Thymus (tissue), 14 donors: ENCODE results near the gene NMD3. TPM values are rescaled to one million over a fixed set of nuclear protein-coding genes. Genes with fewer than 3 reads are reported as not detected.
"Not testable (repeated sequence)": the region's sequence is repeated elsewhere in the genome, so short reads cannot be mapped to it uniquely, and the experiment has no call there.

Source experiments
- DNase-seq, 9 donors: peaks; one replicate each; pipeline ENCODE4 v3.0.0-alpha.2; 2013; ENCODE audit warnings: low spot score in 9 of 9, low read depth in 6 of 9, missing footprints in 1 of 9
- H3K27ac ChIP-seq, 2 donors: one replicate each; pipeline ENCODE4 v1.5.1; 2013; ENCODE audit warnings: control low read depth in 1 of 2, low read depth in 1 of 2, low read length in 1 of 2, mild to moderate bottlenecking in 1 of 2, moderate library complexity in 1 of 2
- H3K27me3 ChIP-seq, 2 donors: one replicate each; pipeline ENCODE4 v1.5.1; 2013; ENCODE audit warnings: low read length in 1 of 2; ENCODE audit not compliant: control insufficient read depth in 2 of 2, insufficient read depth in 1 of 2
- H3K36me3 ChIP-seq, 2 donors: one replicate each; pipeline ENCODE4 v1.5.1; 2013; ENCODE audit warnings: low read length in 1 of 2, mild to moderate bottlenecking in 1 of 2, moderate library complexity in 1 of 2; ENCODE audit not compliant: control insufficient read depth in 2 of 2, insufficient read depth in 2 of 2
- H3K4me1 ChIP-seq, 2 donors: one replicate each; pipeline ENCODE4 v1.5.1; 2013; ENCODE audit warnings: low read length in 2 of 2; ENCODE audit not compliant: control insufficient read depth in 2 of 2, insufficient read depth in 2 of 2
- H3K4me3 ChIP-seq, 2 donors: one replicate each; pipeline ENCODE4 v1.5.1; 2013; ENCODE audit warnings: low read length in 2 of 2, control low read depth in 1 of 2, mild to moderate bottlenecking in 1 of 2
- H3K9me3 ChIP-seq, 2 donors: one replicate each; pipeline ENCODE4 v1.5.1; 2013; ENCODE audit warnings: low read length in 1 of 2, mild to moderate bottlenecking in 1 of 2; ENCODE audit not compliant: control insufficient read depth in 2 of 2, insufficient read depth in 1 of 2
- WGBS: extraction: QIAGEN DNeasy Blood & Tissue Kit; methylation state at CpG from one replicate; pipeline ENCODE4 v1.1.7; 2013; 5-methylcytosine and 5-hydroxymethylcytosine counted together
- long read RNA-seq, 10 donors: transcript quantifications; one replicate each; lab custom pipeline, GENCODE V29; 2026
- polyA plus RNA-seq: library from polyadenylated mRNA; stranded (reverse); fragments of 200-250 nt; gene quantifications from one replicate; pipeline ENCODE4 v1.2.3, GENCODE V29; 2013
- total RNA-seq: library from RNA; stranded (reverse); fragments of 120-200 nt; gene quantifications from one replicate; pipeline ENCODE4 v1.2.4, GENCODE V29; 2013
- donor health status: healthy.

Gene NMD3
- total RNA-seq (35.1 TPM), polyA plus RNA-seq (31.0 TPM)
- long read RNA-seq, donor 1, partial matches to known transcripts: 0 of 2 reads
- long read RNA-seq, donor 1, other reads (novel, unspliced or antisense): 0 of 2 reads
- long read RNA-seq, donor 2: 0 reads
- long read RNA-seq, donor 3, transcript NMD3-201 (16 exons, 3,049 nt): major isoform, 5 of 10 reads
- long read RNA-seq, donor 3, partial matches to known transcripts: 5 of 10 reads
- long read RNA-seq, donor 3, other reads (novel, unspliced or antisense): 0 of 10 reads
- long read RNA-seq, donor 4, partial matches to known transcripts: 0 of 4 reads
- long read RNA-seq, donor 4, other reads (novel, unspliced or antisense): 0 of 4 reads
- long read RNA-seq, donor 5, transcript NMD3-201 (16 exons, 3,049 nt): major isoform, 9 of 10 reads
- long read RNA-seq, donor 5, partial matches to known transcripts: 0 of 10 reads
- long read RNA-seq, donor 5, other reads (novel, unspliced or antisense): 0 of 10 reads
- long read RNA-seq, donor 6, transcript NMD3-201 (16 exons, 3,049 nt): major isoform, 8 of 22 reads
- long read RNA-seq, donor 6, partial matches to known transcripts: 8 of 22 reads
- long read RNA-seq, donor 6, other reads (novel, unspliced or antisense): 5 of 22 reads
- long read RNA-seq, donor 7, transcript NMD3-201 (16 exons, 3,049 nt): major isoform, 5 of 11 reads
- long read RNA-seq, donor 7, partial matches to known transcripts: 0 of 11 reads
- long read RNA-seq, donor 7, other reads (novel, unspliced or antisense): 6 of 11 reads
- long read RNA-seq, donor 8, partial matches to known transcripts: 0 of 1 reads
- long read RNA-seq, donor 8, other reads (novel, unspliced or antisense): 0 of 1 reads
- long read RNA-seq, donor 9, partial matches to known transcripts: 0 of 6 reads
- long read RNA-seq, donor 9, other reads (novel, unspliced or antisense): 0 of 6 reads
- long read RNA-seq, donor 10, partial matches to known transcripts: 0 of 5 reads
- long read RNA-seq, donor 10, other reads (novel, unspliced or antisense): 0 of 5 reads

- WGBS: under 1% methylated on average over 71 of the region's 71 CpGs
Observed at GRCh38 chr3:161220850-161221753, at the start of gene NMD3. TSS of gene NMD3 (plus strand) at chr3:161221311. CDS start at chr3:161222014, 703 bp downstream.

GRCh38 chr3:161171639-161172552 is 49.2 kb upstream of the NMD3 start:
- 90% methylated on average over 2 of the region's 2 CpGs for WGBS
- H3K27ac ChIP-seq: no peak overlapping the region

More at GRCh38 chr3:161220850-161221753, at the start of gene NMD3:
- Histone ChIP-seq H3K4me3 (peak within 1 kb of the TSS; percentile 84 to 97), H3K27me3 (no peaks in the 10 kb centered on the region), H3K9me3 (no peaks in the 10 kb centered on the region), H3K4me1 (peaks cover 5 to 6% of the 10 kb centered on the region in 2 donors), H3K36me3 (peaks cover 0 to 7% of the 10 kb centered on the region in 2 donors), H3K27ac (peak within 1 kb of the TSS; percentile 80 to 92)
- peak; percentile 78 to 97 (median 88) for DNase-seq

DNA sequence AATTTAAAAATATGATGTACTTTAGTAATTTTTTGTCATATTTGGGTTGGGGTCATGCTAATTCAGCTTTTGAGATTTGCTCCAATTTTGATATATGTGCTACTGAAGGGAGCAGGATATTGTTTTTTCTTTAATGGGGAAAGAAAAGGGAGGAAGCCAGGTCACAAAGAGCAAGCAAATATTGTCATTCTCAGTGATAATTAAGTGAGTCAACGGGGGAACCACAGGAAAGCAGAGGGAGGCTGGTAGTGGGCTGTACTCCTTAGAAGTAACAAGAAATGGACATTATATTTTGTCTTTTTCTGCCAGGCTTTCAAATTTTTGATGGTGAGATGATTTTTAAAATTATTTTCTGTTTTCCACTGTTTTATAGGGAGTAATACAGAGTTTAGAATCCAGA is 45.6 kb upstream of the NMD3 start:
- DNase-seq: no peak
- Histone ChIP-seq H3K27me3 (no peaks in the 10 kb centered on the region), H3K27ac (no peak overlapping the region), H3K36me3 (no peaks in the 10 kb centered on the region), H3K9me3 (peaks cover 0 to 4% of the 10 kb centered on the region in 2 donors), H3K4me3 (no peak overlapping the region), H3K4me1 (no peaks in the 10 kb centered on the region)
- WGBS: 93% methylated on average over 1 of the region's 1 CpG

More at GRCh38 chr3:161171639-161172552, 49.2 kb upstream of the NMD3 start:
- Histone ChIP-seq H3K4me1 (no peaks in the 10 kb centered on the region), H3K27me3 (no peaks in the 10 kb centered on the region), H3K4me3 (no peak overlapping the region), H3K9me3 (peaks cover 0 to 4% of the 10 kb centered on the region in 2 donors), H3K36me3 (no peaks in the 10 kb centered on the region)
- no peak for DNase-seq

GRCh38 chr3:161177991-161178390 is 43.1 kb upstream of the NMD3 start:
- no peak overlapping the region for H3K4me3 ChIP-seq
- no peak for DNase-seq
- H3K27me3 ChIP-seq: no peaks in the 10 kb centered on the region
- 77% methylated on average over 3 of the region's 3 CpGs for WGBS
- H3K27ac ChIP-seq: no peak overlapping the region
- peaks cover 0 to 4% of the 10 kb centered on the region in 2 donors for H3K9me3 ChIP-seq
- H3K36me3 ChIP-seq: no peaks in the 10 kb centered on the region
- no peaks in the 10 kb centered on the region for H3K4me1 ChIP-seq

GRCh38 chr3:161181371-161181770 is 39.7 kb upstream of the NMD3 start:
- DNase-seq, H3K4me3 ChIP-seq, H3K27ac ChIP-seq, H3K4me1 ChIP-seq, H3K36me3 ChIP-seq, H3K27me3 ChIP-seq, H3K9me3 ChIP-seq: not testable (repeated sequence)
- WGBS: 91% methylated on average over 1 of the region's 1 CpG

GRCh38 chr3:161187046-161187445 is 34.1 kb upstream of the NMD3 start:
- DNase-seq: no peak
- no peaks in the 10 kb centered on the region for H3K4me1 ChIP-seq
- no peak overlapping the region for H3K27ac ChIP-seq
- no peaks in the 10 kb centered on the region for H3K36me3 ChIP-seq
- H3K9me3 ChIP-seq: no peaks in the 10 kb centered on the region
- 65% methylated on average over 2 of the region's 2 CpGs for WGBS
- H3K4me3 ChIP-seq: no peak overlapping the region
- no peaks in the 10 kb centered on the region for H3K27me3 ChIP-seq

- WGBS: 94% methylated on average over 6 of the region's 6 CpGs
- DNase-seq: no peak
- Histone ChIP-seq H3K9me3 (peaks cover 0 to 7% of the 10 kb centered on the region in 2 donors), H3K27me3 (no peaks in the 10 kb centered on the region), H3K27ac (no peak overlapping the region), H3K4me1 (no peaks in the 10 kb centered on the region), H3K4me3 (no peak overlapping the region), H3K36me3 (no peaks in the 10 kb centered on the region)
Observed at GRCh38 chr3:161197855-161198850, 23.0 kb upstream of the NMD3 start.
